ENCODE measurements around the gene EPB41. TPM values are rescaled to one million over a fixed set of nuclear protein-coding genes. Genes with fewer than 3 reads are reported as not detected.

EPB41 gene
- total and polyA plus RNA-seq, 2 experiments from 2014 or later, result 26.8 to 112 TPM

DNA sequence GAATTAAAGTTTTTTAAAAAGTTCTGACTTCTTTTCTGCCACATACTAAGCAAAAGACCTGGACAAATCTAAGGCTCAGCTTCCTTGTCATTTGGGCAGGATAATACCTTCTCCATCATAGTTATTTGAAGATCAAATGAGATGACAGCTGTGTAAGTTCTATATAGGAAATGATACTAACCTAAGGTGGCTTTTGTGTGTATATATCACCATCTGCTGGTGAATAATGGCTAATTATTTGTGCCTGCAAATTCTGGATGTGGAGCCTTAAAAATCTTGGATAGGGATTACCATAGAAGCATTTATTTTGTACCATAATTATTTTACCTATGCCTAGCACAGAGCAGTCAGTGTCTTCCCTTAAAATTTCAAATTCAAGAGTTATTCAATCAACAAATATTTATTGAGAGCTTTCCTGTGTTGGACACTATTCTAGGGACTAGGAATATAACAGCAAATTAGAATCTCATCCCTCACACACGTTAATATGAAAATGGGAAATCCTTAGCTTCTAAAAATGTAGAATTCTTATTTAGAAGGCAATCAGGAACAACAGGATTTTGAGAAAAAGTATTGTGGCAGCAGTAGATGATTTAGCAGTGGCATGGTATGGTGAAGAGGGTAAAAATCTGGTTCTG lies 119.6 kb downstream of the EPB41 start:
- Histone ChIP-seq H3K27ac (ENCODE audit: low read depth) (no peak overlapping the region), H3K4me3 (no peak overlapping the region), H4K20me1 (replicated peaks; ENCODE audit: insufficient read depth) (no peaks in the 10 kb centered on the region; the same call in 1 of the 2 replicates), H3K9me2 (ENCODE audit: insufficient read depth) (no peaks in the 10 kb centered on the region), H3K36me3 (ENCODE audit: insufficient read depth) (no peaks in the 10 kb centered on the region), H3K4me1 (ENCODE audit: insufficient read depth) (peaks cover 8% of the 10 kb centered on the region; the same call in 1 of the 2 replicates), H3F3A (replicated peaks; ENCODE audit: low read depth) (no peaks in the 10 kb centered on the region), H3K27me3 (ENCODE audit: insufficient read depth) (no peaks in the 10 kb centered on the region), H3K79me2 (replicated peaks; ENCODE audit: insufficient read depth) (no peaks in the 10 kb centered on the region), H3K4me2 (no peak overlapping the region), H2AFZ (no peak overlapping the region)
- no peaks in the 10 kb centered on the region for H3K9me3 Mint-ChIP-seq
- no peaks in the 10 kb centered on the region for H3K27me3 Mint-ChIP-seq (ENCODE audit: insufficient read depth, low read depth, poor library complexity)
- H3K27ac Mint-ChIP-seq, result no peak overlapping the region
- peaks cover 12% of the 10 kb centered on the region; the same call in 2 of the 3 replicates for H3K36me3 Mint-ChIP-seq (ENCODE audit: low read depth)
- H3K4me3 Mint-ChIP-seq, result no peak overlapping the region
- TF ChIP-seq CREB1 (CRISPR knock-in tag; IDR thresholded peaks at IDR 0.05; ENCODE audit: low read depth), result no peak
- TF ChIP-seq CTCF (conservative IDR thresholded peaks at IDR 0.05; ENCODE audit: low read depth in 2 of 2), result peak; percentile 63 to 81
- no peak for TF ChIP-seq STAT1 (IDR thresholded peaks at IDR 0.05; ENCODE audit: unreplicated experiment)
- H3K4me1 Mint-ChIP-seq, result peaks cover 5% of the 10 kb centered on the region; the same call in 2 of the 3 replicates
- ATAC-seq, result no peak
- DNase-seq (ENCODE audit: low spot score), result peak; percentile 58

DNA sequence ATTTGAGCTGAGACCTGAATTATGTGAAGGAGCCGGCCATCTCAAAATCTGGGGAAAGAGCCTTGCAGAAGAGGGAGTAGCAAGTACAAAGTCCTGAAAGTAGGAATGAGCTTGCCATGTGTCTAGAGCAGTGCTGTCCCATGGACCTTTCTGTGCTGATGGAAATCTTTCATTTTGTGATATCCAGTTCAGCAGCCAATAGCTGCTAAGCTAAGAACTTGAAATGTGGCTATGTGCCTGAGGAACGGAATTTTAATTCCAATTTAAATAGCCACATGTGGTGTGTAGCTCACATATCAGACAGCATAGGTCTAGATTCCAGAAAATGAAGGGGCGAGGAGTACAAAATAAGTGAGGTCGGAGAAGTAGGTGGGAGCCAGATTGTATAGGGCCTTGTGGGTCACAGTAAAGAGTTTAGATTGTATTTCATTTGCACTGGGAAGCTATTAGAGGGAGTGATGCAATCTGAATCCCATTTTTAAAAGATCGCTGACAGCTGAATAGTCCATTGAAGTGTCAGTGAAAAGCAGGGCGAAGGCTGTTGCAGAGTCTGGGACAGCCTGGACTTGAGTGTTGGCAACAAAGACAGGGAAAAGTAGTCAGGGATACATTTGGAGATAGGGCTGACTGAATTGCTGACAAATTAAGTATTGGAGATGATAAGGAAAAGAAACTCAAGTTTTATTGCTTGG lies 129.1 kb downstream of the EPB41 start:
- Histone ChIP-seq H3K27me3 (ENCODE audit: insufficient read depth) (no peaks in the 10 kb centered on the region), H3K79me2 (replicated peaks; ENCODE audit: insufficient read depth) (no peaks in the 10 kb centered on the region), H3K4me1 (ENCODE audit: insufficient read depth) (no peaks in the 10 kb centered on the region), H3K9me2 (ENCODE audit: insufficient read depth) (no peaks in the 10 kb centered on the region), H3K36me3 (ENCODE audit: insufficient read depth) (no peaks in the 10 kb centered on the region; the same call in 1 of the 2 replicates), H4K20me1 (replicated peaks; ENCODE audit: insufficient read depth) (no peaks in the 10 kb centered on the region; the same call in 1 of the 2 replicates), H3K27ac (ENCODE audit: low read depth) (peak overlapping the region; percentile 70; the same call in 1 of the 2 replicates), H2AFZ (no peak overlapping the region), H3K4me2 (no peak overlapping the region), H3F3A (replicated peaks; ENCODE audit: low read depth) (no peaks in the 10 kb centered on the region), H3K4me3 (no peak overlapping the region)
- H3K4me1 Mint-ChIP-seq, result no peaks in the 10 kb centered on the region
- DNase-seq (ENCODE audit: low spot score), result no peak
- H3K9me3 Mint-ChIP-seq, result no peaks in the 10 kb centered on the region
- H3K27ac Mint-ChIP-seq, result no peak overlapping the region
- H3K4me3 Mint-ChIP-seq, result no peak overlapping the region
- peaks cover 14% of the 10 kb centered on the region; the same call in 2 of the 3 replicates for H3K36me3 Mint-ChIP-seq (ENCODE audit: low read depth)
- no peak for ATAC-seq
- no peaks in the 10 kb centered on the region for H3K27me3 Mint-ChIP-seq (ENCODE audit: insufficient read depth, low read depth, poor library complexity)
- no peak for TF ChIP-seq EZH2 (IDR thresholded peaks at IDR 0.05; ENCODE audit: low read depth, unreplicated experiment)
- no peak for TF ChIP-seq ETS1 (IDR thresholded peaks at IDR 0.05)
- no peak for TF ChIP-seq NANOG (IDR thresholded peaks at IDR 0.05; ENCODE audit: borderline replicate concordance)
- no peak for TF ChIP-seq ZNF114 (CRISPR knock-in tag; IDR thresholded peaks at IDR 0.05)
- no peak for TF ChIP-seq JUNB (IDR thresholded peaks at IDR 0.05; ENCODE audit: unreplicated experiment)
- TF ChIP-seq, protein P1, sequence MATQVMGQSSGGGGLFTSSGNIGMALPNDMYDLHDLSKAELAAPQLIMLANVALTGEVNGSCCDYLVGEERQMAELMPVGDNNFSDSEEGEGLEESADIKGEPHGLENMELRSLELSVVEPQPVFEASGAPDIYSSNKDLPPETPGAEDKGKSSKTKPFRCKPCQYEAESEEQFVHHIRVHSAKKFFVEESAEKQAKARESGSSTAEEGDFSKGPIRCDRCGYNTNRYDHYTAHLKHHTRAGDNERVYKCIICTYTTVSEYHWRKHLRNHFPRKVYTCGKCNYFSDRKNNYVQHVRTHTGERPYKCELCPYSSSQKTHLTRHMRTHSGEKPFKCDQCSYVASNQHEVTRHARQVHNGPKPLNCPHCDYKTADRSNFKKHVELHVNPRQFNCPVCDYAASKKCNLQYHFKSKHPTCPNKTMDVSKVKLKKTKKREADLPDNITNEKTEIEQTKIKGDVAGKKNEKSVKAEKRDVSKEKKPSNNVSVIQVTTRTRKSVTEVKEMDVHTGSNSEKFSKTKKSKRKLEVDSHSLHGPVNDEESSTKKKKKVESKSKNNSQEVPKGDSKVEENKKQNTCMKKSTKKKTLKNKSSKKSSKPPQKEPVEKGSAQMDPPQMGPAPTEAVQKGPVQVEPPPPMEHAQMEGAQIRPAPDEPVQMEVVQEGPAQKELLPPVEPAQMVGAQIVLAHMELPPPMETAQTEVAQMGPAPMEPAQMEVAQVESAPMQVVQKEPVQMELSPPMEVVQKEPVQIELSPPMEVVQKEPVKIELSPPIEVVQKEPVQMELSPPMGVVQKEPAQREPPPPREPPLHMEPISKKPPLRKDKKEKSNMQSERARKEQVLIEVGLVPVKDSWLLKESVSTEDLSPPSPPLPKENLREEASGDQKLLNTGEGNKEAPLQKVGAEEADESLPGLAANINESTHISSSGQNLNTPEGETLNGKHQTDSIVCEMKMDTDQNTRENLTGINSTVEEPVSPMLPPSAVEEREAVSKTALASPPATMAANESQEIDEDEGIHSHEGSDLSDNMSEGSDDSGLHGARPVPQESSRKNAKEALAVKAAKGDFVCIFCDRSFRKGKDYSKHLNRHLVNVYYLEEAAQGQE (IDR thresholded peaks at IDR 0.05; ENCODE audit: unreplicated experiment), result no peak
